Measurements from ENCODE around the gene ATP7B.

GRCh38 chr13:52022356-52022755, 11.1 kb upstream of the ATP7B start:
- TF ChIP-seq SUZ12 (IDR thresholded peaks at IDR 0.05; ENCODE audit: extremely low read depth, insufficient read depth, insufficient read length) (no peak), YY1 (IDR thresholded peaks at IDR 0.05; ENCODE audit: insufficient read depth, insufficient read length) (no peak), ZNF274 (IDR thresholded peaks at IDR 0.05; ENCODE audit: low read depth, low read length) (no peak)

Data from NT2/D1 (cell line).